Keratinocyte (primary cell): Measurements from ENCODE around the gene ZNF136. TPM values are rescaled to one million over a fixed set of nuclear protein-coding genes. Genes with fewer than 3 reads are reported as not detected.

Source experiments
- DNase-seq: peaks from one replicate; pipeline ENCODE4 v3.0.0-alpha.2; 2011; ENCODE audit warnings: low read depth, missing footprints, low spot score
- FAIRE-seq: peaks from 2 replicates; lab custom pipeline; 2011; peaks lifted over from hg19 to GRCh38; lab: Jason Lieb, UNC
- H2AFZ ChIP-seq: 2 replicates; pipeline ENCODE4 v1.6.0; 2012; ENCODE audit warnings: low read length, control low read depth, inconsistent platforms; ENCODE audit not compliant: control insufficient read depth
- H3K27ac ChIP-seq: 2 replicates; pipeline ENCODE4 v1.5.1; 2011; ENCODE audit warnings: low read length; ENCODE audit not compliant: control insufficient read depth, insufficient read depth
- H3K27me3 ChIP-seq: 3 replicates; pipeline ENCODE4 v1.6.0; 2011; ENCODE audit warnings: low read length; ENCODE audit not compliant: control insufficient read depth, insufficient read depth; ENCODE audit errors: extremely low read depth
- H3K36me3 ChIP-seq, 2 experiments: 2 replicates in 1 of 2; 3 replicates in 1 of 2; pipeline ENCODE4 v1.5.1; 2011; ENCODE audit warnings: low read length in 2 of 2, mild to moderate bottlenecking in 1 of 2; ENCODE audit not compliant: control insufficient read depth in 2 of 2, insufficient read depth in 2 of 2; ENCODE audit errors: extremely low read depth in 1 of 2
- H3K4me1 ChIP-seq: 3 replicates; pipeline ENCODE4 v1.5.1; 2011; ENCODE audit warnings: low read length; ENCODE audit not compliant: control insufficient read depth, insufficient read depth; ENCODE audit errors: extremely low read depth
- H3K4me2 ChIP-seq: 3 replicates; pipeline ENCODE4 v1.6.0; 2011; ENCODE audit warnings: low read depth, low read length; ENCODE audit not compliant: control insufficient read depth, insufficient read depth; ENCODE audit errors: extremely low read depth
- H3K4me3 ChIP-seq, 3 experiments: fragments of 200-600 bp in 1 of 3; sonication (generic) in 1 of 3; 2 replicates in 2 of 3; 3 replicates in 1 of 3; pipeline ENCODE4 v1.5.1; 2011 to 2016; ENCODE audit warnings: low read length in 3 of 3, mild to moderate bottlenecking in 3 of 3, control low read depth in 2 of 3, inconsistent platforms in 1 of 3, low read depth in 1 of 3, mixed read lengths in 1 of 3, mixed run types in 1 of 3, moderate library complexity in 1 of 3; ENCODE audit not compliant: control insufficient read depth in 2 of 3, insufficient read depth in 2 of 3; ENCODE audit errors: extremely low read depth in 1 of 3
- H3K79me2 ChIP-seq: 2 replicates; pipeline ENCODE4 v1.6.0; 2012; ENCODE audit warnings: low read length; ENCODE audit not compliant: control insufficient read depth, insufficient read depth
- H3K9ac ChIP-seq: 3 replicates; pipeline ENCODE4 v1.6.0; 2011; ENCODE audit warnings: low read length; ENCODE audit not compliant: control insufficient read depth, insufficient read depth; ENCODE audit errors: extremely low read depth
- H3K9me1 ChIP-seq: 3 replicates; pipeline ENCODE4 v1.6.0; 2011; ENCODE audit warnings: low read length; ENCODE audit not compliant: control insufficient read depth, insufficient read depth; ENCODE audit errors: extremely low read depth
- H3K9me3 ChIP-seq: 2 replicates; pipeline ENCODE4 v1.5.1; 2012; ENCODE audit warnings: low read depth, low read length; ENCODE audit not compliant: control insufficient read depth
- H4K20me1 ChIP-seq: 3 replicates; pipeline ENCODE4 v1.6.0; 2011; ENCODE audit warnings: low read length; ENCODE audit not compliant: control insufficient read depth, insufficient read depth; ENCODE audit errors: extremely low read depth
- EZH2 ChIP-seq: IDR thresholded peaks from one replicate; pipeline ENCODE4 v1.6.1; 2012; ENCODE audit warnings: inconsistent platforms, mild to moderate bottlenecking, low read length, moderate library complexity
- dilution Hi-C: fragments of 300-500 bp; cut with MboI; formaldehyde crosslinking; loops from one replicate; pipeline ENCODE4 v1.7.0; 2020; ENCODE audit warnings: low sequenced_read_pairs; ENCODE audit not compliant: extremely low pct_ligation_motif_present
- polyA plus RNA-seq, 5 experiments: library from polyadenylated mRNA; depleted of rRNA in 3 of 5; stranded (reverse) in 3 of 5; stranded (forward) in 1 of 5; unstranded in 1 of 5; fragments of >200 nt; gene quantifications; 1 replicate in 1 of 5; 2 replicates in 3 of 5; 3 replicates in 1 of 5; pipeline versions ENCODE4 v1.2.1 to v1.2.3, GENCODE V29; 2011 to 2012; ENCODE audit warnings: missing spikeins in 2 of 5, low read depth in 1 of 5, low replicate concordance in 1 of 5
- TF ChIP-seq, protein P1 (sequence below), 3 experiments: IDR thresholded peaks in 1 of 3; conservative IDR thresholded peaks in 1 of 3; optimal IDR thresholded peaks in 1 of 3; 2 replicates in 2 of 3; 3 replicates in 1 of 3; pipeline versions ENCODE3 to v1.5.1; 2011; ENCODE audit warnings: low read length in 3 of 3, mild to moderate bottlenecking in 3 of 3, moderate library complexity in 2 of 3, control low read depth in 1 of 3, inconsistent platforms in 1 of 3; ENCODE audit not compliant: insufficient read depth in 2 of 3; ENCODE audit errors: extremely low read depth in 1 of 3

ZNF136 gene
- polyA plus RNA-seq, 1 donor (not counting 4 experiments of a cell fraction or from before 2014, with no cell fraction given): 2.9 TPM

DNA sequence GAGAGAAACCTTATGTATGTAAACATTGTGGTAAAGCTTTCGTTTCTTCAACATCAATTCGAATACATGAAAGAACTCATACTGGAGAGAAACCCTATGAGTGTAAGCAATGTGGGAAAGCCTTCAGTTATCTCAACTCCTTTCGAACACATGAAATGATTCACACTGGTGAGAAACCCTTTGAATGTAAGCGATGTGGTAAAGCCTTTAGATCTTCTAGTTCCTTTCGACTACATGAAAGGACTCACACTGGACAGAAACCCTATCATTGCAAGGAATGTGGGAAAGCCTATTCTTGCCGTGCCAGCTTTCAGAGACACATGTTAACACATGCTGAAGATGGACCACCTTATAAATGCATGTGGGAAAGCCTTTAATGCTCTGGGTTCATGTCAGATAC lies 24.7 kb downstream of the ZNF136 start:
- peaks cover 12 to 18% of the 10 kb centered on the region in 2 experiments for H3K36me3 ChIP-seq
- dilution Hi-C loops: no loop called here
- no peak overlapping the region for H3K27ac ChIP-seq
- no peaks in the 10 kb centered on the region for H3K9me1 ChIP-seq
- no peaks in the 10 kb centered on the region for H3K27me3 ChIP-seq
- H3K4me2 ChIP-seq: no peak overlapping the region
- DNase-seq: no peak
- H2AFZ ChIP-seq: no peak overlapping the region
- H4K20me1 ChIP-seq: no peaks in the 10 kb centered on the region
- no peak for FAIRE-seq
- TF ChIP-seq EZH2: no peak
- TF ChIP-seq, protein P1, sequence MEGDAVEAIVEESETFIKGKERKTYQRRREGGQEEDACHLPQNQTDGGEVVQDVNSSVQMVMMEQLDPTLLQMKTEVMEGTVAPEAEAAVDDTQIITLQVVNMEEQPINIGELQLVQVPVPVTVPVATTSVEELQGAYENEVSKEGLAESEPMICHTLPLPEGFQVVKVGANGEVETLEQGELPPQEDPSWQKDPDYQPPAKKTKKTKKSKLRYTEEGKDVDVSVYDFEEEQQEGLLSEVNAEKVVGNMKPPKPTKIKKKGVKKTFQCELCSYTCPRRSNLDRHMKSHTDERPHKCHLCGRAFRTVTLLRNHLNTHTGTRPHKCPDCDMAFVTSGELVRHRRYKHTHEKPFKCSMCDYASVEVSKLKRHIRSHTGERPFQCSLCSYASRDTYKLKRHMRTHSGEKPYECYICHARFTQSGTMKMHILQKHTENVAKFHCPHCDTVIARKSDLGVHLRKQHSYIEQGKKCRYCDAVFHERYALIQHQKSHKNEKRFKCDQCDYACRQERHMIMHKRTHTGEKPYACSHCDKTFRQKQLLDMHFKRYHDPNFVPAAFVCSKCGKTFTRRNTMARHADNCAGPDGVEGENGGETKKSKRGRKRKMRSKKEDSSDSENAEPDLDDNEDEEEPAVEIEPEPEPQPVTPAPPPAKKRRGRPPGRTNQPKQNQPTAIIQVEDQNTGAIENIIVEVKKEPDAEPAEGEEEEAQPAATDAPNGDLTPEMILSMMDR (optimal IDR thresholded peaks at IDR 0.05 in 1 of 3, IDR thresholded peaks at IDR 0.05 in 1 of 3, conservative IDR thresholded peaks at IDR 0.05 in 1 of 3; ENCODE audit: extremely low read depth in 1 of 3, insufficient read depth in 2 of 3, low read length in 3 of 3): no peak
- H3K9me3 ChIP-seq: peaks cover 36% of the 10 kb centered on the region
- no peaks in the 10 kb centered on the region for H3K79me2 ChIP-seq
- no peak overlapping the region for H3K4me3 ChIP-seq
- H3K9ac ChIP-seq: no peak overlapping the region
- H3K4me1 ChIP-seq: no peaks in the 10 kb centered on the region

DNA sequence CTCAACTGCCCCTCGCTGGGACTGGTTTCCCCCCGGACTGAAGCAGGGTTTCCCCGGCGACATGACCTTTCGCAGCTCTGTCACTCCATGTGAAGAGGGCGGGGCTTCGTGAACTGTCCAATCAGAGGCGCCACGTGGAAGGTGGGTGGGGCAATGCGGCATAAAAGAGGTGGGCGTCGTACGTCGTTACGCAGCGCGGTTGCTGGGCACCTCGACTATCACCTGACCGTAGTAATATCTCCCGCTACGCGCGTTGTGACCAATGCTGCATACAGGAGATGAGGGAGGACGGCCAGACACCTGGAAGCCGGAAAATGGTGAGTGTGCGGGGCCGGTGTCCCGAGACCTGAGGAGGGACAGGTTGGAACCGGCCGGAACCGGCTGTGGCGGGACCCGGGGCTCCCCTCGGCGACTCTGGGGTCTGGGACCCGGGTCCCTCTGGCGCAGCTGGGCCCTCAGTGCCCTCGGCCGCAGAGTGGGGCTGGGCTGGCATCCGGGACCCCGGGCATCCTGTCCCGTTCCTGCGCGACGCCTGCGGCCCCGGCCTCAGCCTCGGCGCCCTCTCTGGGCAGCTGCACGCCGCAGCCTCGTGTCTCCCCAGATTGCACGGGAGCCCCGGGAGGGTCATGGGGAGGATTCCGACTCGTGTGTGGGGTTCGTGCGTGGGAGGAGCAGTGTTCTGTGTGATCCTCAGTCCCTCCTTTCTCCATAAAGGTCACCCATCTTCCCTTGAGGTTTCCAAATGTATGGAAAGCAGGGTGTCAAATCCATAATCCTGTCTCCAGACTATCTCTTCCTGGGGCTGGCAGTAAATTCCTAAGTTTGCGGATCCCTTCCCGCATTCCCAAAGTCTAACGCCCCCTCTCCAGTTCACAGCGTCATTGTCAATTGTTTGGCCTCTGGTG lies 32.2 kb downstream of the ZNF136 start:
- H3K9me3 ChIP-seq: peaks cover 15% of the 10 kb centered on the region
- no peak overlapping the region for H3K27ac ChIP-seq
- TF ChIP-seq, protein P1 (optimal IDR thresholded peaks at IDR 0.05 in 1 of 3, IDR thresholded peaks at IDR 0.05 in 1 of 3, conservative IDR thresholded peaks at IDR 0.05 in 1 of 3; ENCODE audit: extremely low read depth in 1 of 3, insufficient read depth in 2 of 3, low read length in 3 of 3): no peak
- TF ChIP-seq EZH2: no peak

More for the DNA sequence above, 32.2 kb downstream of the ZNF136 start:
- no peaks in the 10 kb centered on the region for H3K4me1 ChIP-seq
- no peaks in the 10 kb centered on the region for H4K20me1 ChIP-seq
- H3K9me1 ChIP-seq: no peaks in the 10 kb centered on the region
- H3K9ac ChIP-seq: peak overlapping the region; percentile 57
- FAIRE-seq (peak; percentile 17), DNase-seq (peak; percentile 25)
- H3K4me2 ChIP-seq: peak overlapping the region; percentile 42
- dilution Hi-C loops: no loop called here
- peak overlapping the region; percentile 4 for H2AFZ ChIP-seq
- H3K4me3 ChIP-seq: peak overlapping the region; percentile 22 to 43 (median 40)
- no peaks in the 10 kb centered on the region for H3K36me3 ChIP-seq
- no peaks in the 10 kb centered on the region for H3K79me2 ChIP-seq
- no peaks in the 10 kb centered on the region for H3K27me3 ChIP-seq
